ENCODE results near the gene CACNA2D3. TPM values are rescaled to one million over a fixed set of nuclear protein-coding genes. Genes with fewer than 3 reads are reported as not detected.
"Not testable (repeated sequence)": the region's sequence is repeated elsewhere in the genome, so short reads cannot be mapped to it uniquely, and the experiment has no call there.

CACNA2D3 gene
- total RNA-seq, 1 donor from 2014 or later, result 7.3 TPM

DNA sequence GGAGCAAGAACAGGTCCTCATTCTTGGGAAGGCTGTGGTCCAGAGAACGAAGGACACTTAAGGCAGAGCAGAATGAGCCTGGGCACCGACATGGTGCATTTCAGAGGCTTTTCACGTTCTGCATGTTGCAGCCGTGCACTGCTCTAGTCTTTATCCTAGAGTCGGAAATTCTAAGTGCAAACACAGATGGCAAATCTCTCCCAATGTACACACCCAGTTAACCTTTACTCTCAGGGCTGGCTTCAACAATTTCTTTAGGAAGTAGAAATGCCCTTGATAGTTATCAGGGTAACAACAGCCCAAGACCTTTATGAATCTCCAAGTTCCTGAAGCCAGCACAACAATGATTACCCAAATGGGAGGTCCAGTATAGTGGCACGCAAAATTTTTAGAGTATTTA lies 844.6 kb downstream of the CACNA2D3 start:
- Histone ChIP-seq H3K4me3 (no peak overlapping the region), H3K27ac (no peak overlapping the region), H3K27me3 (no peaks in the 10 kb centered on the region), H3K36me3 (no peaks in the 10 kb centered on the region), H3K4me1 (peaks cover 12% of the 10 kb centered on the region), H3K9me3 (no peaks in the 10 kb centered on the region)
- DNase-seq, result no peak
- intact Hi-C loops (cut with DNase I), result no loop called here
- TF ChIP-seq, protein P1, sequence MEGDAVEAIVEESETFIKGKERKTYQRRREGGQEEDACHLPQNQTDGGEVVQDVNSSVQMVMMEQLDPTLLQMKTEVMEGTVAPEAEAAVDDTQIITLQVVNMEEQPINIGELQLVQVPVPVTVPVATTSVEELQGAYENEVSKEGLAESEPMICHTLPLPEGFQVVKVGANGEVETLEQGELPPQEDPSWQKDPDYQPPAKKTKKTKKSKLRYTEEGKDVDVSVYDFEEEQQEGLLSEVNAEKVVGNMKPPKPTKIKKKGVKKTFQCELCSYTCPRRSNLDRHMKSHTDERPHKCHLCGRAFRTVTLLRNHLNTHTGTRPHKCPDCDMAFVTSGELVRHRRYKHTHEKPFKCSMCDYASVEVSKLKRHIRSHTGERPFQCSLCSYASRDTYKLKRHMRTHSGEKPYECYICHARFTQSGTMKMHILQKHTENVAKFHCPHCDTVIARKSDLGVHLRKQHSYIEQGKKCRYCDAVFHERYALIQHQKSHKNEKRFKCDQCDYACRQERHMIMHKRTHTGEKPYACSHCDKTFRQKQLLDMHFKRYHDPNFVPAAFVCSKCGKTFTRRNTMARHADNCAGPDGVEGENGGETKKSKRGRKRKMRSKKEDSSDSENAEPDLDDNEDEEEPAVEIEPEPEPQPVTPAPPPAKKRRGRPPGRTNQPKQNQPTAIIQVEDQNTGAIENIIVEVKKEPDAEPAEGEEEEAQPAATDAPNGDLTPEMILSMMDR (IDR thresholded peaks at IDR 0.05), result no peak
- no peak for ATAC-seq

DNA sequence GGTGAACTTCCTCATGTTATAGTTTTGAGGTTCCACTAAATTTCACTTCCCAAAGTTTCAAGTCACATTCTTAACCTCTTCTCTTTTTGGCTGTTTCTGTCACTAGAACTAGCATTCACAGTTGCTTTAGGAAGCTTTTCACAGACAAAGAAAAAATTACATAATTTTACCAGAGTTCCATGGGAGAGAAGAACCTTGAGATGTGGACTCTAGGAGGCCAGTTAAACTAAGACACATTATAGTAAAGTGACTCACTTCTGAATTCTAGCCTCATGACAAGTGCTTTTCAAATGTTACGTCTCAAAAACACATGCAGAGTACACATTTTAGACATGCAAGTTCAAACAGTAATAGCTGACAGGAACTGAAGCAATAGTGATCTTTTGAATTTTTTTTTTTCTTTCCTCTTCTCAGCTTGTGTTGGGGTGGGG lies 845.4 kb downstream of the CACNA2D3 start:
- H3K4me3 ChIP-seq, result no peak overlapping the region
- intact Hi-C loops (cut with DNase I), result no loop called here
- no peak for DNase-seq
- ATAC-seq, result peak; percentile 74
- H3K27ac ChIP-seq, result no peak overlapping the region
- TF ChIP-seq, protein P1 (IDR thresholded peaks at IDR 0.05), result no peak
- H3K27me3 ChIP-seq, result no peaks in the 10 kb centered on the region
- no peaks in the 10 kb centered on the region for H3K9me3 ChIP-seq
- no peaks in the 10 kb centered on the region for H3K36me3 ChIP-seq
- H3K4me1 ChIP-seq, result peaks cover 12% of the 10 kb centered on the region

DNA sequence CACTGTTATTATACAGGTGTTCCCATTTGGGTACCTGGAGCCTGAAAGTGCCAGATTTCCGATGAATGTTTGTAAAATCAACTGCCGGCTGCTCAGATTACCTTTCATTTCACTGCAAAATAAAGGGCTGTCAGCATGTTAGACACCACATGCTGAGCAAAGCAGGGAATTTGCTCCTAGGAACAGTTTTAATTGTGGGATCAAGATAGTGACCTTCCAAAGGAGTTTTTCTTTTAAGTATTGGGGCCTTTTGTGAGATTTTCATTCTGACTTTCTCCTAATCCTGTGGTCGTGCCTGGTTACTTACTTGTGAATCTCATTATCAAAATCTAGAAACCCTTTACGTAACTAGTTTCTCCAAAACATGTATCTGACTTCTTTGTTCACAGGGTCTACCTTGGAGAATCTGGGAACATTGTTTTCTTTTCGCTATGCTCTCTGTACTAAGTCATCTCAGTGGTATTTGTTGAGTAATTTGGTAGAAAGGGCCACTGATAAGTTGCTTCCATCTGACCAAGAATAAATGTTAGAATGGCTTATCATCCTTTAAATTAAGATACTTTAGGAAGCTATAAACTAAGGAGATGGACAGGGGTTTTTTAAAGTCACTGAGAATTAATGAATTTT lies 846.3 kb downstream of the CACNA2D3 start:
- TF ChIP-seq, protein P1 (IDR thresholded peaks at IDR 0.05), result no peak
- DNase-seq (no peak), ATAC-seq (no peak)
- H3K4me1 ChIP-seq, result peaks cover 12% of the 10 kb centered on the region
- no peak overlapping the region for H3K4me3 ChIP-seq
- intact Hi-C loops (cut with DNase I), result no loop called here
- H3K9me3 ChIP-seq, result no peaks in the 10 kb centered on the region
- no peaks in the 10 kb centered on the region for H3K36me3 ChIP-seq
- H3K27ac ChIP-seq, result no peak overlapping the region
- no peaks in the 10 kb centered on the region for H3K27me3 ChIP-seq

- DNase-seq, result no peak
- ATAC-seq, result no peak
- Histone ChIP-seq H3K9me3 (no peaks in the 10 kb centered on the region), H3K27me3 (no peaks in the 10 kb centered on the region), H3K27ac (no peak overlapping the region), H3K4me3 (no peak overlapping the region), H3K4me1 (peaks cover 12% of the 10 kb centered on the region), H3K36me3 (no peaks in the 10 kb centered on the region)
- TF ChIP-seq, protein P1 (IDR thresholded peaks at IDR 0.05), result no peak
- intact Hi-C loops (cut with DNase I), result no loop called here
Observed at GRCh38 chr3:54969652-54970051, 847.3 kb downstream of the CACNA2D3 start.

- H3K27ac ChIP-seq, result no peak overlapping the region
- TF ChIP-seq, protein P1 (IDR thresholded peaks at IDR 0.05), result no peak
- intact Hi-C loops (cut with DNase I), result no loop called here
- no peak overlapping the region for H3K4me3 ChIP-seq
- DNase-seq, result no peak
- peaks cover 12% of the 10 kb centered on the region for H3K4me1 ChIP-seq
- H3K27me3 ChIP-seq, result no peaks in the 10 kb centered on the region
- H3K36me3 ChIP-seq, result no peaks in the 10 kb centered on the region
- no peak for ATAC-seq
- no peaks in the 10 kb centered on the region for H3K9me3 ChIP-seq
Observed at GRCh38 chr3:54970895-54971294, 848.5 kb downstream of the CACNA2D3 start.

- no peak overlapping the region for H3K27ac ChIP-seq
- intact Hi-C loops (cut with DNase I), result no loop called here
- no peaks in the 10 kb centered on the region for H3K36me3 ChIP-seq
- TF ChIP-seq, protein P1 (IDR thresholded peaks at IDR 0.05), result no peak
- H3K9me3 ChIP-seq, result no peaks in the 10 kb centered on the region
- no peak for ATAC-seq
- no peak overlapping the region for H3K4me3 ChIP-seq
- no peaks in the 10 kb centered on the region for H3K27me3 ChIP-seq
- DNase-seq, result no peak
- H3K4me1 ChIP-seq, result peaks cover 5% of the 10 kb centered on the region
Observed at GRCh38 chr3:54977439-54977838, 855.1 kb downstream of the CACNA2D3 start.

DNA sequence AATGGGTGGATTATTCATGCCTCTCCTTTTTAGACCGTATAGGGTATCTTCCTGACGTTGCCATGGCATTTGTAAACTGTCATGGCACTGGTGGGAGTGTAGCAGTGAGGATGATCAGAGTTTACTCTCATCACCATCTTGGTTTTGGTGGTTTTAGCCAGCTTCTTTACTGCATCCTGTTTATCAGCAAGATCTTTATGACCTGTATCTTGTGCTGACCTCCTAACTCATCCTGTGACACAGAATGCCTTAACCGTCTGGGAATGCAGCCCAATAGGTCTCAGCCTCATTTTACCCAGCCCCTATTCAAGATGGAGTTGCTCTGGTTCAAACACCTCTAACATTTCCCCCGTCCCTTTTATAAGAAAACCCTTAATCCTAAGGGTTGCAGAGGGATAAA lies 855.6 kb downstream of the CACNA2D3 start:
- H3K36me3 ChIP-seq; H3K4me3 ChIP-seq; H3K27me3 ChIP-seq; H3K9me3 ChIP-seq; ATAC-seq; DNase-seq; intact Hi-C loops (cut with DNase I); H3K27ac ChIP-seq; H3K4me1 ChIP-seq: not testable (repeated sequence)

Measured in upper lobe of right lung (tissue), 1 donor.